Ovary (tissue), 3 donors: ENCODE data around the gene ATP10B.

Experiments used
- CTCF ChIP-seq, 3 donors: fragments of 450-650 bp in 2 of 3; fragments of 200-600 bp in 1 of 3; IDR thresholded peaks; one replicate each; pipeline versions ENCODE4 v1.5.1 to v1.8.0; 2016 to 2022; ENCODE audit warnings: antibody characterized with exemption in 3 of 3, mild to moderate bottlenecking in 1 of 3
- EP300 ChIP-seq: sonication (generic); formaldehyde crosslinking; IDR thresholded peaks from one replicate; pipeline ENCODE4 v1.6.1; 2017; ENCODE audit warnings: antibody characterized with exemption
- POLR2A ChIP-seq: fragments of 450-650 bp; IDR thresholded peaks from one replicate; pipeline ENCODE4 v1.6.1; 2017; ENCODE audit warnings: antibody characterized with exemption, mild to moderate bottlenecking, moderate library complexity
- donor health status: DM: no; HTN: no; CAD: no.

- no peak for TF ChIP-seq CTCF (IDR thresholded peaks at IDR 0.05)
- no peak for TF ChIP-seq EP300
- no peak for TF ChIP-seq POLR2A
Measured at GRCh38 chr5:160516696-160517530, 335.1 kb downstream of the ATP10B start.
